GM13977 (cell line): ENCODE results near the gene ZSCAN21.

Experiments
- DNase-seq: peaks from one replicate; pipeline ENCODE4 v3.0.0; 2012; ENCODE audit warnings: low spot score
- CTCF ChIP-seq: IDR thresholded peaks from 2 replicates; pipeline ENCODE4 v1.5.1; 2012; ENCODE audit warnings: mild to moderate bottlenecking, control low read depth; ENCODE audit not compliant: insufficient read depth; ENCODE audit errors: extremely low read depth, missing control alignments
- in situ Hi-C: fragments of 300-500 bp; cut with MboI; formaldehyde crosslinking; loops from one replicate; pipeline ENCODE4 v1.12.0; 2022; ENCODE audit warnings: low sequenced_read_pairs, low pct_unique_long_range_greater_than_20kb, mixed read lengths, inconsistent platforms; ENCODE audit not compliant: unreplicated experiment

Gene ZSCAN21

GRCh38 chr7:100093498-100093897 is 43.9 kb downstream of the ZSCAN21 start:
- no peak for TF ChIP-seq CTCF
- DNase-seq, result no peak
- in situ Hi-C loops, result no loop called here

- TF ChIP-seq CTCF, result no peak
- in situ Hi-C loops, result no loop called here
- DNase-seq, result no peak
Measured at GRCh38 chr7:100093925-100094486, 44.4 kb downstream of the ZSCAN21 start.

GRCh38 chr7:100095289-100095688 is 45.7 kb downstream of the ZSCAN21 start:
- in situ Hi-C loops, result no loop called here
- TF ChIP-seq CTCF, result no peak
- DNase-seq, result no peak

- TF ChIP-seq CTCF, result no peak
- DNase-seq, result no peak
- in situ Hi-C loops, result no loop called here
Measured at GRCh38 chr7:100095704-100096103, 46.1 kb downstream of the ZSCAN21 start.

- TF ChIP-seq CTCF, result no peak
Measured at GRCh38 chr7:100098913-100099312, 49.3 kb downstream of the ZSCAN21 start.

GRCh38 chr7:100099452-100099851 is 49.9 kb downstream of the ZSCAN21 start:
- in situ Hi-C loops, result no loop called here
- no peak for TF ChIP-seq CTCF
- DNase-seq, result no peak

More at GRCh38 chr7:100098913-100099312, 49.3 kb downstream of the ZSCAN21 start:
- in situ Hi-C loops, result no loop called here
- DNase-seq, result no peak
